ENCODE data around the gene SLC9A3. TPM values are rescaled to one million over a fixed set of nuclear protein-coding genes. Genes with fewer than 3 reads are reported as not detected.

The SLC9A3 gene
- total and polyA plus RNA-seq, 12 donors: 0.53 to 1.5 (median 1.0) TPM

DNA sequence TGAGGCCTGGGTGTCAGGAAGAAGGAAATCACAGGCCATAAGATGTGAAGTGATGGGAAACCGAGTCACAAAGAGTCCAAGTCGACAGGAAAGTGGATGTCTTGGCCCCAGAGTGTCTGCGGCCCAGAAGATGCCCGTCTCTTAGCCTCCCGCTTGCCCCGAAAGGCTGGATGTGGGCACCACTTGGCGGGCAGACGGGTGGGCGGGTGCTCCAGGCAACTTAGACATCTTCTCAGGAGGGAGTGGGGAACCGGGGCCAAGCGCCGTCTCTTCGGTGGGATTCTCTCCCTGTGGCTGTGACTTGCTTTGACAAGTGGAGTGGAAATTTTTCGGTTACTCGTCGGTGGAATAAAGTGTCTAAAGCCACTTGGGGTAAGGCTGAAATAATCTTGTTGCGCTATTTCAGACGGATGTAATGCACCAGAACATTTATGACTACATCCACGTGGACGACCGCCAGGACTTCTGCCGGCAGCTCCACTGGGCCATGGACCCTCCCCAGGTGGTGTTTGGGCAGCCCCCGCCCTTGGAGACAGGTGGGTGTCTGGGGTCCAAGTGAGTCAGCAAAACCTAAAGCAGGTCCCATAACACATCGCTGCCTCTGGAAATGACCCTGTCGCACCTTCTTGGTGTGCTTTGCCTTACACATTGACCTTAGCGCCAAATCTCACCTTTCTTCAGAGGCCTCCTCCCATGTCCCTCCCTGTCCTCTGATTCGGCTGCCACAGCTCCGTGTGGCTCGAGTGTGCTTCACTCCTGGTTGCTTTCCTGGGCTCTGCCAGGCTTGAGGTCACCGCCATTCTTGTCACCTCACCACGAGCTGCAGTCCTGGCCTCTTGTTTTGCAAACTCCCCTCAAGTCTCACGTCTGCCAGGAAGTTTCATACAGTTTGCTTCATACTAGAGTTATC lies 101.7 kb downstream of the SLC9A3 start:
- ATAC-seq: no peak
- Histone ChIP-seq H3K27ac (no peak overlapping the region), H3K27me3 (peaks cover 0 to 10% (median 0%) of the 10 kb centered on the region in 7 donors), H3K4me3 (no peak overlapping the region), H3K9me3 (no peaks in the 10 kb centered on the region), H3K4me1 (no peaks in the 10 kb centered on the region), H3K36me3 (no peaks in the 10 kb centered on the region)
- intact Hi-C loops (cut with DNase I): no loop called here
- TF ChIP-seq, protein P1, sequence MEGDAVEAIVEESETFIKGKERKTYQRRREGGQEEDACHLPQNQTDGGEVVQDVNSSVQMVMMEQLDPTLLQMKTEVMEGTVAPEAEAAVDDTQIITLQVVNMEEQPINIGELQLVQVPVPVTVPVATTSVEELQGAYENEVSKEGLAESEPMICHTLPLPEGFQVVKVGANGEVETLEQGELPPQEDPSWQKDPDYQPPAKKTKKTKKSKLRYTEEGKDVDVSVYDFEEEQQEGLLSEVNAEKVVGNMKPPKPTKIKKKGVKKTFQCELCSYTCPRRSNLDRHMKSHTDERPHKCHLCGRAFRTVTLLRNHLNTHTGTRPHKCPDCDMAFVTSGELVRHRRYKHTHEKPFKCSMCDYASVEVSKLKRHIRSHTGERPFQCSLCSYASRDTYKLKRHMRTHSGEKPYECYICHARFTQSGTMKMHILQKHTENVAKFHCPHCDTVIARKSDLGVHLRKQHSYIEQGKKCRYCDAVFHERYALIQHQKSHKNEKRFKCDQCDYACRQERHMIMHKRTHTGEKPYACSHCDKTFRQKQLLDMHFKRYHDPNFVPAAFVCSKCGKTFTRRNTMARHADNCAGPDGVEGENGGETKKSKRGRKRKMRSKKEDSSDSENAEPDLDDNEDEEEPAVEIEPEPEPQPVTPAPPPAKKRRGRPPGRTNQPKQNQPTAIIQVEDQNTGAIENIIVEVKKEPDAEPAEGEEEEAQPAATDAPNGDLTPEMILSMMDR (IDR thresholded peaks at IDR 0.05): no peak
- WGBS, 2 donors: 85% methylated on average over 32 of the region's 32 CpGs
- DNase-seq: no peak

DNA sequence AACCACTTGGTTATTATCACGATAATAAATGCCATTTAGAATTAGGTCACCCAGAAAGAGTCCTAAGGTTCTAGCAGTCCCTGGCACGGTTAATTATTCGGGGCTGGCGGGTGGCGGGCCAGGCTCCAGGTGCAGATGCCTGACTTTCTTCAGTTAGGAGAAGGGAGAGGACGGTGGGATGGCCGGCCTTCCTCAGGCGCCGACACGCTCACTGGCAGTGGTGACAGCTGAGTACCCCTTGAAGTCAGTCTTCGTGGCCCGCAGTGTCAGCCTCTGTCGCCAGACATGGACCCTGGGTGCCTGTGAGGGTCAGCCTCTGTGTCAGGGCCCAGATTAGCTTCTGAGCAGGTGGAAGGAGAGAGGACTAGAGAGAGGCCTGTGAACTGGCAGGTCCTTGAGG lies 102.3 kb downstream of the SLC9A3 start:
- Histone ChIP-seq H3K9me3 (no peaks in the 10 kb centered on the region), H3K27ac (no peak overlapping the region), H3K27me3 (peaks cover 0 to 7% (median 0%) of the 10 kb centered on the region in 7 donors), H3K4me3 (no peak overlapping the region), H3K4me1 (no peaks in the 10 kb centered on the region), H3K36me3 (no peaks in the 10 kb centered on the region)
- intact Hi-C loops (cut with DNase I): no loop called here
- 78 to 81% methylated on average over 13 of the region's 13 CpGs for WGBS, 2 donors
- DNase-seq (no peak), ATAC-seq (no peak)
- TF ChIP-seq, protein P1 (IDR thresholded peaks at IDR 0.05): no peak

DNA sequence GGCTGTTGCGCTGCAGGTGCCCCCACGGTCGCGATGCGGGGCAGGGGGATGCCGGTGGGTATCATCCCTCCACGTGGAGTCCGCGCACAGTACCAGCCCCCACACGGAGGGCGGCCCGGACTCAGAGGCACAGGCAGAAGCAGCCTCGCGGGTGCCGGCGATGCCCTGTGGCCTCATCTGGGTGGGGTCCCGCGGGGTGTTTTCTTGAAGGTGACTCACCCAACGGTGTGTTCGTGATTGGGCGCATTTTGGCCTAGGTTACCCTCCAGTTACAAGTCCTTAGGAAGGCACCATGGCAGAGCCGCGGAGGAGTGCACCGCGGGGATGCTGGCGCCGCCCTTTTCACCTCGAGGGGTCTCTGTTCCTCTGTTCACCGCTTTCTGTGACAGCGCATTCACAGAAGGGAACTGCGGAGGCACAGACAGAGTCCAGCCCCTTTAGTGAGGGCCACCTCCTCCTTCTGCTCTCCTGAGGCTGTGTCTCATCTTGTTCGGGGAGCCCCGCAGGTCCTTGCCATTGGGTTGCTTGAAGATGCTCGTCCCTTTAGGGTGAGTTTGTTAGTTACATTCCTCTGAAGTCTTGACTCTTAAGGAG lies 102.9 kb downstream of the SLC9A3 start:
- WGBS, 2 donors: 89 to 91% methylated on average over 34 of the region's 34 CpGs
- Histone ChIP-seq H3K9me3 (no peaks in the 10 kb centered on the region), H3K36me3 (no peaks in the 10 kb centered on the region), H3K27ac (no peak overlapping the region), H3K4me1 (no peaks in the 10 kb centered on the region), H3K27me3 (peaks cover 0 to 7% (median 0%) of the 10 kb centered on the region in 7 donors), H3K4me3 (no peak overlapping the region)
- ATAC-seq (peak in 1 of 8 donors; percentile 40), DNase-seq (no peak)
- intact Hi-C loops (cut with DNase I): no loop called here
- TF ChIP-seq, protein P1 (IDR thresholded peaks at IDR 0.05): no peak

DNA sequence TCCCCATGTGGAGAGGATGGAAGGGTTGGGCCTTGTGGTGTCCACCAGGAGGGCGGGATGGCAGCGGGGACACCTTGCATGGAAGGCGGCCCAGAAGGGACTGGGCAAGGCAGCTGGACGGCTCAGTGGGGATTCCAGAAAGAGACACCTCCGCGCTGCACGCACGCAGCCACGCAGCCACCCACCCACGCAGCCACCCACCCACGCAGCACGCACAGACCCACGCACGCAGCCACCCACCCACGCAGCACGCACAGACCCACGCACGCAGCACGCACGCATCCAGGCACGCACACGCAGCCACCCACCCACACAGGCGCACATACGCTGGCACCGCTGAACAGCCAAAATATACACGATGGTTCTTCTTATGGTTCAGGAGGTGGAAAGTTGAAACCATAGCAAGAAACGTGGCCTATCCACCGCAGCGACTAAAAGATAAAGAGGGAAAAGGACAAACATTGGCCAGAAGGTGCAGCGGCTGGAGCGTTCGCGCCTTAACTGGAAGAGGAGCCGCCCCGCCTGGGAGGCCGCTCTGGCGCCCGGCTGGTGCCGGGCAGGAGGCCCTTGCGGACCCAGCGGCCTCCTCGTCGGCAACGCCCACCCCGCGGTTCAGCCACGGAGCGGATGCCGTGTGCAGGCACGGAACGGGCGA lies 103.5 kb downstream of the SLC9A3 start:
- H3K27me3 ChIP-seq: peaks cover 0 to 7% (median 0%) of the 10 kb centered on the region in 7 donors
- H3K36me3 ChIP-seq: no peaks in the 10 kb centered on the region
- no peak overlapping the region for H3K4me3 ChIP-seq
- TF ChIP-seq, protein P1 (IDR thresholded peaks at IDR 0.05): no peak
- no peak overlapping the region for H3K27ac ChIP-seq
- H3K4me1 ChIP-seq: peaks cover 0 to 5% (median 0%) of the 10 kb centered on the region in 9 donors
- 93% methylated on average over 51 to 52 of the region's 52 CpGs for WGBS, 2 donors
- no peak for DNase-seq
- no peak for ATAC-seq
- H3K9me3 ChIP-seq: no peaks in the 10 kb centered on the region
- intact Hi-C loops (cut with DNase I): no loop called here

Measured in heart right ventricle (tissue), 16 donors.